HepG2 (cell line): ENCODE measurements around the gene IL2RA. TPM values are rescaled to one million over a fixed set of nuclear protein-coding genes. Genes with fewer than 3 reads are reported as not detected.

ENCODE experiments used
- ATAC-seq: fragments of 200-7000 bp; cut with Tn5 transposase; 3 replicates; pipeline ENCODE4 v1.9.1; 2020; ENCODE audit warnings: mild to moderate bottlenecking, moderate library complexity
- BruUV-seq: library from RNA; stranded (reverse); fragments of 400-500 nt; replicated peaks from 2 replicates; lab custom pipeline; 2021; lab: Mats Ljungman, UMichigan
- CTCF ChIA-PET: fragments of 300-600 bp; formaldehyde crosslinking; extraction: SDS; loops from one replicate; lab custom pipeline; 2021; ENCODE audit warnings: low total read pairs, inconsistent platforms, low intra/inter-chr PET ratio; lab: Yijun Ruan, JAX
- POLR2A ChIA-PET: fragments of 350-600 bp; sonication (Branson Sonifier 250); formaldehyde crosslinking; loops from one replicate; lab custom pipeline; 2020; ENCODE audit warnings: antibody characterized with exemption, inconsistent platforms; lab: Yijun Ruan, JAX
- DNase-seq: peaks from one replicate; pipeline ENCODE4 v3.0.0-alpha.2; 2015; ENCODE audit warnings: low spot score
- FAIRE-seq: peaks from 3 replicates; lab custom pipeline; 2011; peaks lifted over from hg19 to GRCh38; lab: Jason Lieb, UNC
- H2AFZ ChIP-seq: one replicate; pipeline ENCODE4 v1.6.1; 2011; ENCODE audit warnings: low read length, inconsistent platforms
- H3K27ac ChIP-seq: fragments of 300-600 bp; 3 replicates; pipeline ENCODE4 v1.8.0; 2011; ENCODE audit warnings: mixed run types, mild to moderate bottlenecking, mixed read lengths, low read length, inconsistent platforms; ENCODE audit not compliant: insufficient read depth; ENCODE audit errors: extremely low read length
- H3K27me3 ChIP-seq, 2 experiments: fragments of 200-600 bp in 1 of 2; 2 replicates in 1 of 2; 3 replicates in 1 of 2; pipeline versions ENCODE4 v1.6.0 to v1.8.0; 2011; ENCODE audit warnings: low read length in 2 of 2, mild to moderate bottlenecking in 2 of 2, moderate library complexity in 2 of 2, inconsistent platforms in 1 of 2; ENCODE audit not compliant: insufficient read depth in 2 of 2, control insufficient read depth in 1 of 2
- H3K36me3 ChIP-seq, 2 experiments: fragments of 200-600 bp in 1 of 2; replicated peaks in 1 of 2; 2 replicates in 1 of 2; 3 replicates in 1 of 2; pipeline versions ENCODE4 v1.5.1 to v1.8.0; 2011; ENCODE audit warnings: low read length in 2 of 2, inconsistent platforms in 1 of 2; ENCODE audit not compliant: insufficient read depth in 2 of 2, control insufficient read depth in 1 of 2
- H3K4me1 ChIP-seq: 2 replicates; pipeline ENCODE4 v1.5.1; 2012; ENCODE audit warnings: low read length, inconsistent platforms; ENCODE audit not compliant: insufficient read depth
- H3K4me2 ChIP-seq: 2 replicates; pipeline ENCODE4 v1.6.0; 2011; ENCODE audit warnings: low read depth, low read length, inconsistent platforms
- H3K4me3 ChIP-seq, 3 experiments: fragments of 200-600 bp in 1 of 3; sonication (generic), shearing (Covaris generic) in 1 of 3; replicated peaks in 1 of 3; 2 replicates each; pipeline ENCODE4 v1.5.1; 2011 to 2016; ENCODE audit warnings: low read length in 3 of 3, inconsistent platforms in 2 of 3, low read depth in 2 of 3, mild to moderate bottlenecking in 2 of 3, control low read depth in 1 of 3, mixed read lengths in 1 of 3; ENCODE audit not compliant: insufficient read depth in 1 of 3
- H3K79me2 ChIP-seq: one replicate; pipeline ENCODE4 v1.6.1; 2011; ENCODE audit warnings: low read length, inconsistent platforms; ENCODE audit not compliant: insufficient read depth
- H3K9ac ChIP-seq: 2 replicates; pipeline ENCODE4 v1.6.0; 2011; ENCODE audit warnings: mild to moderate bottlenecking, low read depth, low read length, inconsistent platforms; ENCODE audit not compliant: insufficient read depth
- H3K9me3 ChIP-seq: 2 replicates; pipeline ENCODE4 v1.5.1; 2012; ENCODE audit warnings: mild to moderate bottlenecking, low read length
- H4K20me1 ChIP-seq: 2 replicates; pipeline ENCODE4 v1.6.0; 2011; ENCODE audit warnings: inconsistent platforms, mild to moderate bottlenecking, low read length, moderate library complexity; ENCODE audit not compliant: insufficient read depth
- FOSL1 ChIP-seq: sonication (generic); formaldehyde crosslinking; IDR thresholded peaks from 2 replicates; pipeline ENCODE4 v1.9.0; 2021; ENCODE audit warnings: missing genetic modification reagents, borderline replicate concordance
- FOSL2 ChIP-seq: sonication (generic); formaldehyde crosslinking; IDR thresholded peaks from 2 replicates; pipeline ENCODE4 v1.4.0; 2020; ENCODE audit warnings: missing genetic modification reagents
- HCFC1 ChIP-seq: fragments of 150-350 bp; IDR thresholded peaks from 2 replicates; pipeline ENCODE4 v1.6.1; 2014; ENCODE audit warnings: low read depth, low read length
- XRCC5 ChIP-seq: fragments of 200-400 bp; formaldehyde crosslinking; optimal IDR thresholded peaks from 2 replicates; pipeline ENCODE3; 2017; ENCODE audit warnings: mild to moderate bottlenecking, low read length
- ZNF672 ChIP-seq: sonication (generic); formaldehyde crosslinking; IDR thresholded peaks from 2 replicates; pipeline ENCODE4 v1.8.1; 2022; ENCODE audit warnings: missing genetic modification reagents
- ZNF7 ChIP-seq: IDR thresholded peaks from 2 replicates; pipeline ENCODE4 v1.6.1; 2016; ENCODE audit warnings: missing biosample characterization, missing genetic modification reagents
- ZNF75D ChIP-seq: sonication (generic); formaldehyde crosslinking; IDR thresholded peaks from 2 replicates; pipeline ENCODE4 v1.8.1; 2023; ENCODE audit warnings: missing genetic modification reagents, mild to moderate bottlenecking, borderline replicate concordance
- ZNF891 ChIP-seq: sonication (generic); formaldehyde crosslinking; IDR thresholded peaks from 2 replicates; pipeline ENCODE4 v1.5.0; 2020; ENCODE audit warnings: mild to moderate bottlenecking, missing genetic modification reagents
- WGBS: methylation state at CpG from one replicate; pipeline ENCODE4 v1.1.6; 2017; ENCODE audit warnings: low lambda C conversion rate; 5-methylcytosine and 5-hydroxymethylcytosine counted together
- in situ Hi-C: cut with HindIII; loops from 2 replicates; pipeline ENCODE4 v1.10.0; 2017; ENCODE audit warnings: low pct_unique_long_range_greater_than_20kb; ENCODE audit not compliant: extremely low pct_ligation_motif_present
- intact Hi-C: fragments of 100-400 bp; cut with micrococcal nuclease; formaldehyde crosslinking; loops from one replicate; pipeline ENCODE4 v1.10.0; 2022; ENCODE audit not compliant: unreplicated experiment
- polyA plus RNA-seq, 8 experiments: library from polyadenylated mRNA; depleted of rRNA in 3 of 8; stranded (reverse) in 7 of 8; unstranded in 1 of 8; fragments of >200 nt; fragmentation: Illumina TruSeq in 4 of 8; extraction: Trizol in 4 of 8; gene quantifications; 2 replicates each; pipeline versions ENCODE4 v1.2.1 to v1.2.3, GENCODE V29; 2011 to 2016; ENCODE audit warnings: low read depth in 4 of 8, missing spikeins in 1 of 8, mixed read lengths in 1 of 8; ENCODE audit not compliant: insufficient read depth in 1 of 8
- total RNA-seq, 5 experiments: library from RNA; depleted of rRNA; stranded (reverse); fragments of >200 nt; fragmentation: Illumina TruSeq; extraction: Trizol; gene quantifications; 2 replicates each; pipeline ENCODE4 v1.2.3, GENCODE V29; 2016; ENCODE audit warnings: low read depth in 1 of 5

IL2RA gene
- total and polyA plus RNA-seq, 2 of the 13 experiments (the other 11 are each of a cell fraction or from before 2014, with no cell fraction given), result not detected

- WGBS, result 21% methylated on average over 8 of the region's 8 CpGs
- CTCF ChIA-PET, result no interaction called here
- peaks cover 4 to 10% of the 10 kb centered on the region in 2 experiments; a peak in 4 of 5 replicates for H3K27me3 ChIP-seq
- FAIRE-seq, result no peak
- no peaks in the 10 kb centered on the region for H4K20me1 ChIP-seq
- H2AFZ ChIP-seq, result no peak overlapping the region
- DNase-seq, result no peak
- no peak overlapping the region for H3K9ac ChIP-seq
- no TSS peak for BruUV-seq
- H3K79me2 ChIP-seq, result no peaks in the 10 kb centered on the region
- H3K36me3 ChIP-seq, result no peaks in the 10 kb centered on the region
- in situ Hi-C loops, result no loop called here
- H3K9me3 ChIP-seq, result no peaks in the 10 kb centered on the region
- H3K4me2 ChIP-seq, result peak overlapping the region; percentile 10; the same call in 1 of the 2 replicates
- POLR2A ChIA-PET, result interaction anchor here (0.9 kb wide), 1 partner anchor 81 kb away, joined by 4 read pairs; the partner anchor contains the start of genes ANKRD16 and FBH1
- H3K27ac ChIP-seq, result no peak overlapping the region
- TF ChIP-seq ZNF7, result peak; percentile 62
- 0 out of 2 replicates have a peak, but pooled peaks have one; percentile 35 for TF ChIP-seq FOSL1
- peak; percentile 86 for TF ChIP-seq FOSL2 (CRISPR knock-in tag)
- TF ChIP-seq ZNF75D (CRISPR knock-in tag), result no peak
- TF ChIP-seq, all 625 proteins: peak for 3
- H3K4me3 ChIP-seq, result no peak overlapping the region
- ATAC-seq, result peak; percentile 43
- peaks cover 14% of the 10 kb centered on the region for H3K4me1 ChIP-seq
- intact Hi-C loops, result no loop called here
Measured at GRCh38 chr10:5971315-5971832, 90.8 kb downstream of the IL2RA start.

GRCh38 chr10:5970527-5970926 lies 91.6 kb downstream of the IL2RA start:
- peaks cover 14% of the 10 kb centered on the region for H3K4me1 ChIP-seq
- in situ Hi-C loops (no loop called here), intact Hi-C loops (no loop called here)
- no peak overlapping the region for H3K27ac ChIP-seq
- no peak overlapping the region for H3K4me3 ChIP-seq
- peaks cover 0 to 6% of the 10 kb centered on the region in 2 experiments; a peak in 2 of 5 replicates for H3K27me3 ChIP-seq
- WGBS, result 28% methylated on average over 3 of the region's 3 CpGs
- TF ChIP-seq ZNF672 (CRISPR knock-in tag), result no peak
- no peak for TF ChIP-seq ZNF891 (CRISPR knock-in tag)
- no peak for TF ChIP-seq HCFC1
- TF ChIP-seq XRCC5, result no peak
- H3K36me3 ChIP-seq, result no peaks in the 10 kb centered on the region
- ATAC-seq (no peak), DNase-seq (no peak), FAIRE-seq (no peak)
- H2AFZ ChIP-seq, result no peak overlapping the region
- BruUV-seq, result no TSS peak
- POLR2A ChIA-PET, result no interaction called here
- no peaks in the 10 kb centered on the region for H4K20me1 ChIP-seq
- H3K4me2 ChIP-seq, result no peak overlapping the region
- no peaks in the 10 kb centered on the region for H3K9me3 ChIP-seq
- H3K9ac ChIP-seq, result no peak overlapping the region
- CTCF ChIA-PET, result no interaction called here
- H3K79me2 ChIP-seq, result no peaks in the 10 kb centered on the region
